GM19023 (cell line): ENCODE results near the gene SLC7A4.
"Not testable (repeated sequence)": the region's sequence is repeated elsewhere in the genome, so short reads cannot be mapped to it uniquely, and the experiment has no call there.

Experiments
- ATAC-seq: cut with Tn5 transposase; IDR thresholded peaks from one replicate; pipeline ENCODE4 v1.9.1; 2021; ENCODE audit warnings: mild to moderate bottlenecking, moderate library complexity; ENCODE audit not compliant: unreplicated experiment

Gene SLC7A4

DNA sequence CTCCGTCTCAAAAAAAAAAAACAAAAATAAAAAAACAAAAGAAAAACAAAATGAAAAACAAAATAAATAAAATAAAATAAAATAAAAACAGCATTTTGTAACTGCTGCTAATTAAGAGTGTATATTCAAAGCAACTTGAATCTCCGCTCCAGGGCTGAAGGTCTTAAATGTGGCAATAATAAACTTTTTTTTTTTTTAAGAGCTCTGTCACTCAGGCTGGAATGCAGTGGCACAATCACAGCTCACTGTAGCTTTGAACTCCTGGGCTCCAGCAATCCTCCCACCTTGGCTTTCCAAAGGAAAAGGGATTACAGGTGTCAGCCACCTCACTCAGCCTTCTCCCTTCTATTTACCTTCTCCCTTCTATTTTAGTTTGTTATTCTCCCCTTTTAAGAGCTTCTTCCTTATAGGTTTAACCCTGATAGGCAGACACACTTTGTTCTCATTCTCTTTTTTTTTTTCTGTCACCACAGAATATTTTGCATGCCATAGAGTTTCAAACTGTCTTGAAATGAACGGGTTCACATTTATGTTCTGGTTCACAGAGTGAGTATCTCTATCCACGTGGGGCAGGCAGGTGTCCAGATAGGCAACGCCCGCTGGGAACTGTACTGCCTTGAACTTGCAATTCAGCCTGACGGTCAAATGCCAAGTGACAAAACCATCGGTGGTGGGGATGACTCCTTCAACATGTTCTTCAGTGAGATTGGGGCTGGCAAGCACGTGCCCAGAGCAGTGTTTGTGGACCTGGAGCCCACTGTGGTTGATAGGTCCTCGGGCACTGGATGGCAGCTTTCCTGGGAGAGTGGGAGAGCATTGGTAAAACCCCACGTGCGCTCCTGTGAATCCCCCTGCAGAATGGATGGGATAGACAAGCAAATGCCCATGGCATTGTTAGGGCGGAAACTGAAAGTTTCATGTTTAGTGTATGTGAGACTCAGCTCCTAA, 32.8 kb upstream of the SLC7A4 start:
- no peak for ATAC-seq

DNA sequence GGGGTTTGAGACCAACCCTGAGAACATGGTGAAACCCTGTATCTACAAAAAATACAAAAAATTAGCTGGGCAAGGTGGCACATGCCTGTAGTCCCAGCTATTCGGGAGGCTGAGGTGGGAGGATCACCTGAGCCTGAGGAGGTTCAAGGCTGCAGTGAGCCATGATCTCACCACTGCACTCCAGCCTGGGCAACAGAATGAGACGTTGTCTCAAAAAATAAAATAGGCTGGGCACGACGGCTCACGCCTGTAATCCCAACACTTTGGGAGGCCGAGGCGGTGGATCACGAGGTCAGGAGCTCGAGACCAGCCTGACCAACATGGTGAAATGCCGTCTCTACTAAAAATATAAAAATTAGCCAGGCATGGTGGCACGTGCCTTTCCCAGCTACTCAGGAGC, 32.1 kb upstream of the SLC7A4 start:
- not testable (repeated sequence) for ATAC-seq

DNA sequence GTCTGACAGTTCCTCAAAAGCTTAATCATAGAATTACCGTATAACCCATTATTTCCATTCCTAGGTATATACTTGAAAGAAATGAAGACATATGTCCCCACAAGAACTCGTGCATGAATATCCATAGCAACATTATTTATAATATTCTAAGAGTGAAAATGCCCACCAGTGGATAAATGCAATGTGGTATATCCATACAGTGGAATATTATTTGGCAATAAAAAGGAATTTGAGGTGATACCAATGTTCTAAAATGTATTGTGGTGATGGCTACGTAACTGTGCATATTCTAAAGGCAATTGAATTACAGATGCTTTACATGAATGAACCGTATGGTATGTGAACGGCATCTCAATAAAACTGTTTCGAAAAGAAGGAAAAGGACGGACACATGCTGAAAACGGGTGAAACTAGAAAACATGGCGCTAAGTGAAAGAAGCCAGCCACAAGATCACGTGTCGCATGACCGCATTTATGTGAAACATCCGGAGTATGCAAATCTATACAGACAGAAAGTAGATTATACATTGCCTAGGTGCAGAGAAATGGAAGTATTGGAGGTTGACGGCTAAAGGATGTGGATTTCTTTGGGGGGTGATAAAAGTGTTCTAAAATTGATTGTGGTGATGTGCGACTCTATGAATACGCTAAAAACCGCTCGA, 29.4 kb upstream of the SLC7A4 start:
- not testable (repeated sequence) for ATAC-seq

DNA sequence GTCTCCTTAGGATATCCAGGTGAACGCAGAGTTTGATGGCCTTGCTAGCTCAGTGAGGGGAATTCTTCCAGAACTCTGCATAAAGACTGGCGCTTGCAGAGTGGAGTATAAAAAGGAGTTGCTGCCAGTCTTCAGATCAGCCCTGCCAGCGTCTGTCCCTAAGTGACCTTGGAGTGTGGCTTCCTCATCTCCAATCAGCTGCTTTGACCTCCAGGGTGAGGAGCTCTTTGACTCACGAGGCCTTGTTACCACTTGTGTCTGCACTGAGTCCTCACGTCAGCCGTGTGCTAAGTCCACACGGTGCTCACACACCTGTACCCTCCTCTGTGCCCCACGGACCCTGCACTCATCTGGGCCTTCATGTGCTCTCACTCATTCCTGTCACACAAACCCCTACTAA, 28.0 kb upstream of the SLC7A4 start:
- not testable (repeated sequence) for ATAC-seq

DNA sequence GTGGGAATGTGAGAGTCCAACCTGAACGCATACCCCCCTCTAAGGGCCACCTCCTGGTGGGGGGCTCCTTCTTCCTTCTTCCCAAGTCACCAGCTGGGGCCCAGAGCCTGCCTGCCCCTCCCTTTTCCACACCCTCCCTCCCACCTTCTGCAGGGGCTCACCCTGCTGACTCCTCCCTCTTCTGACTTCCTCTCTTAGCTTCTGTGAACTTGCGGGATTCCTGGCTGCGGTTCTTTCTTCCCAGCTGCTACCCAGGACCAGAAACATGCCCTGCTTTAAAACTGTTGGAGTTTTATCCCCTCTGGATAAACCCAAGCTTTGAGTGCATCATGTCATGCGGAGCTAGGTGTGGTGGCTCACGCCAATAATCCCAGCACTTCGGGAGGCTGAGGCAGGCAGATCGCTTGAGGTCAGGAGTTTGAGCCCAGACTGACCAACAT, 23.5 kb upstream of the SLC7A4 start:
- ATAC-seq, result no peak

DNA sequence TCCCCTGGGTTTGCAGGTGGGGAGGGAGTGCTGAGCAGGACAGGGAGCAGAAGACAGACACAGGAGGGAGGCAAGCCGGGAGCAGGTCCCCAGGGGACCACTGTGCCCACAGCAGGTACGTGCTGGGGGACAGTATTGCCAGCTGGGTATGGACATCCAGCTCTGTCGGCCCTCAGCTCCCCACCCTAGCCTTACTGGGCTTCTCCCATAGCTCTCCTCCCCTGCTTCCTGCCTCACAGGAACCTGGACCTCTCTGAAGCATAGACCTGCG, 23.1 kb upstream of the SLC7A4 start:
- no peak for ATAC-seq

DNA sequence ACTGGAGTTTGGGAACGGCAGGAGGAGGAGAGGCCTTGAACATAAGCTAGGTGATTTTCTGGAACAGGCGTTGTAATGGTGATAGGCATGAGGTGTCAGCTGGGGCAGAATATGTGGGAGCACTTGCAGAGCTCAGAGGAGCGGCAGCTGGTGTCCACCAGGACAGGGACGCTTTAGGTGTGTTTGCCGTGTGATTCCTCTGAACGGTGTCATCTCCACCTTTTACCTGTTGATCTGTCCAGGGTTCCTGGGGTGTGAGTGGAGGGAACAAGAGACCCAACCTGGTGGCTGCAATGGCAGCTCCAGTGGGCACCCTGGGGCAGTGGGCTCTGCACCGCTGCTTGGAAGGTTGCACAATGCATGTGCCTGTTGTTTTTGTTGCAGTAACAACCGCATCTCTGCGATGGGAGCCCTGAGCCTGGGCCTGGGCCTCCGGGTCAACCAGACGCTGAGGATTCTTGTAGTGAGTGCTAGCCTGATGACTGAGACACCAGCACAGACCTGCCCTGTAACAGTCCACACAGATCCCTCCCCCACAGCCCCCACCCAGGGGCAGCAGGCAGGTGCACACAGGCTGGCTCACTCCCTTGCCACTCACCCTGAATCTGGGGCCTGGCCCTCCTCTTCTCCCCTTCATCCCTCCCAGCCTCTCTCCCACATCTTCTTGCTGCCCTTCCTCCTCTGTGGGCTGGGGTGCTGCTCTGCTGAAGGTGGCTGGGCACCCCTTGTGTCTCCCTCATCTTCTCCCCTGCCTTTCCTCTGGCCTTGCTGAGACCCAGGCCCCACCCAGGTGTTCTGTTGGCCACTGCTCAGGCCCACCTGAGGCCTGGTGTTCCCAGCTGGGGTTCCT, 22.6 kb upstream of the SLC7A4 start:
- ATAC-seq, result no peak

DNA sequence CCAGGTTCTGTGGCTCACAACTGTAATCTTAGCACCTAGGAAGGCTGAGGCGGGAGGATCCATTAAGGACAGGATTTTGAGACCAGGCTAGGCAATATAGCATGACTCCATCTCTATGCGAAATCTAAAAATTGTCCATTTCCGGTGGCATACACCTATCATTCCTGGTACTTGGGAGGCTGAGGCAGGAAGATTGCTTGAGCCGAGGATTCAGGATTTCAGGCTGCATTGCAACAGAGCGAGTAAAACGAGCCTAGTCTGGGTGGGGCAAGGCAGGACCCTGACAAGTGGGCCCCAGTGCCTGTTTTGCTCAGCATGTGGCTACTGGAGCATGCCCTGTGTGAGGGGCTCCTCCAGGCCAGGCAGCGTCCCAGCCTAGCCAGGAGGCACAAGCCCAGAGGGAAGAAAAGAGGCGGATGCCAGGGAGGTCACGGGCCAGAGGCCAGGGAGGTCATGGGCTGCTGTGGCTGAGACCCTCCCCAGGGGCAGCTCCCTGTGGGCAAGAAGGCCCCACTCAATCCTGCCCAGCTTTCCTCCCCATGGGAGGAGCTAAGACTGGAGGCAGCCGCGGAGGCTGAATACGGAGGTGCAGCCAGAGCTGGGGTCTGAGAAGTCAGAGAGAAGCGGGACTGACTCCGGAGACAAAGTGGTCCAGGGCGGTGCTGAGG, 21.8 kb upstream of the SLC7A4 start:
- no peak for ATAC-seq

DNA sequence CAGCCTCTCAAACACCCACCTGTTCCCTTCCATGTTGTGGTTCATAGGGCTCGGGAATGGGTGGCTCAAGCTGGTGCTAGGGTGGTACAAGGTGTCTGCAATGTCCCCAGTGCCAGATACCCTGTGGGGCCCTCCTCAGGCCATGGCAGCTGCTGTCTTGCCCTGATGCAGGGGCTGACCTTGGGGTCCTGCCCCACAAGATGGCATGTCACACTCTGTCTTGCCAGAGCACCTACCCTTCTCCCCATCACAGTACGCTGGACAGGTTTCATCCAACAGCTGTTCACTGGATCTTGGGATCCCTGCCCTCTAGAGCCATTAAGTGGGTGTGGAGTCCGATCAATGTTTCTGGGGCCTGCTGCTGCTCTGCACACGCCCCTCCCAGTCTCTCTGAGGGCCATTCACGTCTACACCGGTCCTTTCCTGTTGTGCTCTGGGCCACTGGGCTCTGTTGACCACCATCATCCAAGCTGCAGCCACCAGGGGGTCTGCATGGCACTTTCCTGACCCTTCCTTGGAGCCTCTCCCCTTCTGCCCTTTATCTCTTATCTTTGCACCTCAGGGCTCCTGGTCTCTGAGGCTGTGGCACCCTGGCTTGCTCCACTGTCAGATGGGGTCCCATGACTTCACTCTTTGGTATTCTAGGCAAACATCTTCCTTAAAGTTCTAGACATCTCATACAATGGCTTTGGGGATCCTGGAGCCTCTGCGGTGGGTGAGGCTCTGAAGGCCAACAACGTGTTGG, 20.5 kb upstream of the SLC7A4 start:
- ATAC-seq, result no peak

DNA sequence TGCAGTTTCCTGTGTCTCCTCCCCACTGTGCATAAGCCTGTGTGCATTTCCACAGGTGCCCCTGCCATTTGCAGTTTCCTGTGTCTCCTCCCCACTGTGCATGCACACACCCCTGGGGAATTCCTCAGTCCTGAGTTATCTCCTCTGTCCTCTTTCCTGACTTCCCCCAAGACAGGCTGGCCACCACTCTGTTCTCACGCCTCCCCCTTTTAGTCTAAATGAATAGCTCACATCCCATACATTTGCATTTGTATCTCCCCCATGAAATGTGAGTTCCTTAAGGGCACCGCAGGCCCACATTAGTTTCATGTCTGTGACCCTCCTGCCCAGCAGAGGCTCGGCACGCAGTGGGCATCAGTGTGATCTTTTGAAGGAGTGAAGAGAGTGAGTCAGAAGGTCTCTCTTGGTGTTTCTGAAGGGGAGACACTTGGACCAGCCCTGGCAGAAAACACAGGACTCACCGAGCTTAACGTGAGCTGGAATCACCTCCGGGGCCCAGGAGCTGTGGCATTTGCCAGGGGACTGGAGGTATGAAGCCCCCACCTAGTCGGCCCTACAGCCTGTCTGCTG, 19.6 kb upstream of the SLC7A4 start:
- ATAC-seq, result no peak

DNA sequence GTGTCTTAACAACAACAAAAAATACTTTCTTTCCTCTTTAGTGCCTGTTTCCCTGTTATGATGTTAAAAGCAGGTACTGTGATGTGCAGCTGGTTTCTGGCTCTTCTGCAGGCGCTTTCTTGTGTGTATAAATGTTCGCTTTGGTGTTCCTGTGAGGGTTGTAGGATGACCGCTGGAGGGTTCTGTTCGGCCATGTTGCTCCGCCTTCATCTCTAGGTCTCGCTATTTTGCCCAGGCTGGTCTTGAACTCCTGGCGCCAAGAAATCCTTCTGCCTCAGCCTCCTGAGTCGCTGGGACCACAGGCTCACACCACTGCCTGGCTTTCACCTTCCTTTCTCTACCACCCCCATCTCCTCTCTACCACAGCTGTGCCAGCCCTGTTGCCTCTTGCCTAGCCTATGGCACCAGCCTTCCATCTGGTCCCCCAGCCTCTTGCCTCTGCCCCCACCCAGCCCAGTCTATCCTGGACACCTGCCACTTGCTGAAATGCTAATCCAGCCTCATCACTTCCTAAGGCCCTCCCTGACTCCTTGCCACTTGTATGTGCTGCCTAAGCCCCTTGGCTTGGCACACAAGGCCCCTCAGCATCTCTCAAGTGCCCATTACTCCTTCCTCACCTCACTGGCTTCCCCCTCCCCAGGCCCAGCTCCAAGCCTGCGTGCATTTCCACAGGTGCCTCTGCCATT, 18.9 kb upstream of the SLC7A4 start:
- no peak for ATAC-seq

DNA sequence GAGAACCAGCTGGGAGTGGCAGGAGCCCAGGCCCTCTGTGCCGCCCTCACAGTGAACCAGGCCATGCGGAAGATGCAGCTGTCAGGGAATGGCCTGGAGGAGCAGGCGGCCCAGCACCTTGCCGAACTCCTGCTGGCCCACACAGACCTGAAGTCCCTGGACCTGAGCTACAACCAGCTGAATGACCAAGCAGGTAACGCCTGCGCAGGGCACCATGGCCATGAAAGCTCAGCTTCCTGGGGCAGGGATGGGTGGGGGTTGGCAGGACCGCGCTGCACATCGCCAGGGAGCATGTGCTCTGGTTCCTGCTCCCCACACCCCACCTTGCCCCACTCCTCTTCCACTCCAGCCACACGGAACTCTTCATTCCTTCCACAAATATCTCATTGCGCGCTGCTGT, 16.6 kb upstream of the SLC7A4 start:
- ATAC-seq, result not testable (repeated sequence)

DNA sequence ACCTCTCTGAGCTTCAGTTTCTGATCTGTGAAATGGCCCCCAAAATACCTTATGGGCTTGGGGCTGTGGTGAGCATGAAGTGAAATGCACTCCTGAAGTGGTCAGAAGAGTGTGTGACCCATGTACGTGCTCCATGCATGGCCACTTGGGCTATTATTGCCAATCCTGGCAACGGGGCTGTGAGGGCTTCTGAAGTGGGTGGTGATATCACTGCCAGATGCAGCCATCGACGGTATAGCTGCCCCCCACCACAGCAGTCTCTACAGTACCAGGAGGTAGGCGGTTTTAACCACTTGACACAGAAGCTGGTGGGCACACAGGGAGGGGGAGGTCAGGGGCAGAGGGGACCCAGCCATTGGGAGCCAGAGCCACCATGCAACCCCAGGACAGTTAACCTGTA, 16.1 kb upstream of the SLC7A4 start:
- ATAC-seq, result not testable (repeated sequence)

DNA sequence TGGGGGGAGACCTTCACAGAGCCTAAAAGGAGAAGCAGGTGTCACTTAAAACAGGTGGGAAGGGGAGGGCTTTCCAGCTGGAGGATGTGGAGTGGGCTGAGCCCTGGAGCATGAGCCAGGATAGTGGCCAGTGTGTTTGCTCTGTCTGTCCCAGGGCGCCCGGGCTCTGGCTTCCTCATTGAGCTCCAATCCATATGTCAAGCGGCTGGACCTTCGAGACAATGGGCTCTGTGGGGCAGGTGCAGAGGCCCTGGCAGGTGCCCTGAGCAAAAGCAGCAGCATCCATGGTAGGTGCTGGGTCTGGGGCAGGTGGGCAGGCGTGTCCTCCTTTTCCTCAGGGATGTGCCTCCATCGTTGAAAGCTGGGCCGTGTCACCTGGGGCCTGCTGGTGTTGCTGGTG, 15.4 kb upstream of the SLC7A4 start:
- no peak for ATAC-seq

DNA sequence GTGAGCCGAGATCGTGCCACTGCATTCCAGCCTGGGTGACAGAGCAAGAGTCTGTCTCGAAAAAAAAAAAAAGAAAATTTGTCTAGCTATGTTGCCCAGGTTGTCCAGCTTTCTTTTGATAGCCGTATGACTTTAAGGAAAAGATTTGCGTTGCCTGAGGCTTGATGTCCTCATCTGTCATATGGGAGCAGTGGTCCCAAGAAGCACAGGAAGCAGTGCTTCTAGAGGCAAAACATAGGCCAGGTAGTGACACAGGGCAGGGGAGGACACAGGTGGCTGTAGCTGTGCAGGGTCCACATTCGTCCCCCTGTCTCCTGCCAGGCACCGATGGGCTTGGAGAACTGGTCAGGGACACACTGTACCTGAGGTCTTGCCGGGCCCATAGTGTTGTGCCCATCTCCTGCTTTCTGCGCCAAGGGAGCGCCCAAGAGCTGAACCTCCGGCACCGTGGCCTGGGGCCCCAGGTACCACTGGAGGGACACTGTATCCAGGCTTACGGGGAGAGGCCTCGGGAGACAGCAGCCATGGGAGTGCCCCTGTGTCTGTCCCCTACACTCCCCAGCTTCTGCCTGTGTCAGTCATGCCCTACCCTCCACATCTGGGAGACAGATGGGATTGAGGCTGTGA, 14.8 kb upstream of the SLC7A4 start:
- no peak for ATAC-seq

DNA sequence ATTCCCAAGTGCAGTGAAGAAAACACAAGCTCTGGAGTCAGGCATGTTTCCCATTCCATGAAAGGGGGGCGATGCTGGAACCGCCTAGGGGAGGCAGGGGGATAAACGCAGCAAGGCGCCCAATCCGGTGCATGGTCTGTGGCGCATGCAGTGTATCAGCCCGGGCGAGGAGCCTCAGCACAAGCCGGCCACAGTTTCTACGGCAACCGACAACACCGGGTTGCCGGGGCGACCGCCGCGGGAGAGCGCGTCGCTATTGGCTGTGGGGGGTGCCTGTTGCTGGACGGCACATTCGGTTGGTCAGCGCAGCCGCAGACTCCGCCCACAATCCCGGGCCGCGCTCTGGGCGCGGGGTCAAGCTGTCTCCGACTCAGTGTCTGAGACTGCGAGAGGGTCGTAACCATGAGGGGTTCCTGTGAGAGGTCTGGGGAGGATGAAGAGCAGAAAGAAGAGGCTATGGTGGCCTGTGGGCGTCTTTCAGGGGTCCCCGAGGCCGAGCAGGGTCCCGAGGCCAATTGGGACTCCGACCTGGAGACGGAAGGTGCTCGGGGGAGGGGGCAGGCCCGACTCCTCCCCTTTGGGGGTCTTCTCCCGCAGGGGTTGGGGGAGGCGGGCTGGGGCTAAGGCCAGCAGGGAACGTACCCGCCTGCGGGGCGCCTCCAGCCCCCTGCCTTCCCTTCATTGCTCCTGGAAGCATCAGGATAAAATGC, 13.4 kb upstream of the SLC7A4 start, which contains the start of gene LRRC74B:
LRRC74B (plus strand) TSS at position 362 of the 710 bp plus-strand sequence; CDS start at position 403, 41 bp downstream.
- ATAC-seq, result peak; percentile 80

DNA sequence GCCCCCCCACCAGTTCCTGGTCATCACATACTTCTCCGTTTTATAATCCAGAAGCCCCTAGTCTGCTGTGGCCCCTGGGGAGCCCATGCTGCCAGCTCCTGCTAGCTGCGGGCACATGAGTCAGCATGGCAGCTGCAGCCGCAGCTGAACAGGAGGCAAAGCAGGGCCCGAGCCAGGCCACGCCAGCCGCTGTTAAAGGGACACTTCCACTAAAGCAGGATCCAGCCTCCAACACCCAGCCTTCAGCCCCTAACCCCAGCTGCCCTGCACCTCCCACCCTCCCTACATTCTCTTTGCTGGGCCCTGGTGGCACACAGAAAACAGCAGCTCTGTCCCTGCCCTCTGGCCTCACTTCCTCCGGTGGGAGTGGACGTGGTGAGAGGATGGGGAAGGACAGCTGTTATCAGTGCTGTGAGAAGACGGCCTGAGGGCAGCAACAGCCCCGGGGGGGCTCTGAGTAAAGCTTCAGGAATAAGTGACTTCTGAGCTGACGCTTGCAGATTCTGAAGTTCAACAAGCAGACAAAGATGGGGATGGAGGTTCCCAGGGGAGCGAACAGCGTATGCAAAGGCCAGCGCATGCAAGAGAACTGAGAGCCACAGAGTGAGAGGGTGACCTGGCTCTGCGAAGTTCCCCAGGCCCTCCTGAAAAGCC, 12.7 kb upstream of the SLC7A4 start:
- ATAC-seq, result no peak
